PC-3 (cell line): ENCODE results near the gene PLCL1. TPM values are rescaled to one million over a fixed set of nuclear protein-coding genes. Genes with fewer than 3 reads are reported as not detected.
A peak's percentile ranks its signal among the peaks of the same experiment; 100 is the strongest.

Experiments used
- ATAC-seq: fragments of 200-7000 bp; cut with Tn5 transposase; 2 replicates; pipeline ENCODE4 v1.9.1; 2020; ENCODE audit warnings: mild to moderate bottlenecking, moderate library complexity
- BruUV-seq: library from RNA; stranded (reverse); fragments of 400-500 nt; replicated peaks from 2 replicates; lab custom pipeline; 2021; lab: Mats Ljungman, UMichigan
- CTCF ChIA-PET: fragments of 300-600 bp; sonication (Branson Sonifier 250); formaldehyde crosslinking; loops from one replicate; lab custom pipeline; 2022; ENCODE audit warnings: antibody characterized with exemption; lab: Charles Lee
- POLR2A ChIA-PET: fragments of 300-600 bp; sonication (Branson Sonifier 250); formaldehyde crosslinking; loops from one replicate; lab custom pipeline; 2022; ENCODE audit warnings: antibody characterized with exemption; ENCODE audit not compliant: unreplicated experiment; lab: Charles Lee
- DNase-seq: peaks from one replicate; pipeline ENCODE4 v3.0.0-alpha.2; 2015
- H2AFZ ChIP-seq: fragments of 300-600 bp; sonication (generic); 2 replicates; pipeline ENCODE4 v1.6.0; 2016; ENCODE audit warnings: antibody characterized with exemption, low read length
- H3F3A ChIP-seq: fragments of 300-600 bp; sonication (generic); one replicate; pipeline ENCODE4 v1.6.0; 2017; ENCODE audit warnings: antibody characterized with exemption, low read length, control low read depth, mild to moderate bottlenecking; ENCODE audit not compliant: unreplicated experiment
- H3K27ac ChIP-seq: fragments of 300-600 bp; sonication (generic); 2 replicates; pipeline ENCODE4 v1.5.1; 2016; ENCODE audit warnings: mild to moderate bottlenecking, low read length
- H3K27me3 ChIP-seq: fragments of 300-600 bp; sonication (generic); 2 replicates; pipeline ENCODE4 v1.6.1; 2016; ENCODE audit warnings: low read length, mixed read lengths
- H3K36me3 ChIP-seq: fragments of 300-600 bp; sonication (generic); 2 replicates; pipeline ENCODE4 v1.6.1; 2016; ENCODE audit warnings: low read depth, mixed run types, low read length, mixed read lengths
- H3K4me1 ChIP-seq: fragments of 300-600 bp; sonication (generic); 2 replicates; pipeline ENCODE4 v1.5.1; 2016; ENCODE audit warnings: low read length; ENCODE audit not compliant: insufficient read depth
- H3K4me2 ChIP-seq: fragments of 300-600 bp; sonication (generic); 2 replicates; pipeline ENCODE4 v1.6.0; 2016; ENCODE audit warnings: low read length
- H3K4me3 ChIP-seq: fragments of 300-600 bp; sonication (generic); 2 replicates; pipeline ENCODE4 v1.5.1; 2016; ENCODE audit warnings: mild to moderate bottlenecking, low read length, mixed read lengths
- H3K79me2 ChIP-seq: fragments of 300-600 bp; sonication (generic); 2 replicates; pipeline ENCODE4 v1.6.1; 2017; ENCODE audit warnings: low read length, mixed read lengths
- H3K9ac ChIP-seq: fragments of 300-600 bp; sonication (generic); 2 replicates; pipeline ENCODE4 v1.6.0; 2016; ENCODE audit warnings: mild to moderate bottlenecking, low read length
- H3K9me2 ChIP-seq: fragments of 300-600 bp; sonication (generic); replicated peaks from 2 replicates; pipeline ENCODE4 v1.6.1; 2016; ENCODE audit warnings: mixed run types, low read length, mixed read lengths
- H3K9me3 ChIP-seq: fragments of 300-600 bp; sonication (generic); 2 replicates; pipeline ENCODE4 v1.6.1; 2016; ENCODE audit warnings: low read length, mixed read lengths
- H4K20me1 ChIP-seq: fragments of 300-600 bp; sonication (generic); 2 replicates; pipeline ENCODE4 v1.6.1; 2016; ENCODE audit warnings: low read length, mixed read lengths
- CTCF ChIP-seq: fragments of 300-600 bp; sonication (generic); conservative IDR thresholded peaks from 2 replicates; pipeline ENCODE4 v1.5.1; 2017; ENCODE audit warnings: antibody characterized with exemption, low read depth, mild to moderate bottlenecking, low read length
- EZH2 ChIP-seq: fragments of 300-600 bp; sonication (generic); IDR thresholded peaks from one replicate; pipeline ENCODE4 v1.6.1; 2017; ENCODE audit warnings: antibody characterized with exemption, mild to moderate bottlenecking, low read length; ENCODE audit not compliant: unreplicated experiment
- EZH2phosphoT487 ChIP-seq: fragments of 300-600 bp; sonication (generic); IDR thresholded peaks from 2 replicates; pipeline ENCODE4 v1.6.1; 2018; ENCODE audit warnings: mild to moderate bottlenecking, antibody characterized with exemption, low read length, borderline replicate concordance
- intact Hi-C: fragments of 100-400 bp; cut with micrococcal nuclease; formaldehyde crosslinking; loops from 2 replicates; pipeline ENCODE4 v1.9.0; 2023
- total RNA-seq: library from RNA; depleted of rRNA; stranded (reverse); fragments of >200 nt; gene quantifications from 2 replicates; pipeline ENCODE4 v1.2.3, GENCODE V29; 2014

The PLCL1 gene
- total RNA-seq, 1 experiment from 2014 or later, result not detected

DNA sequence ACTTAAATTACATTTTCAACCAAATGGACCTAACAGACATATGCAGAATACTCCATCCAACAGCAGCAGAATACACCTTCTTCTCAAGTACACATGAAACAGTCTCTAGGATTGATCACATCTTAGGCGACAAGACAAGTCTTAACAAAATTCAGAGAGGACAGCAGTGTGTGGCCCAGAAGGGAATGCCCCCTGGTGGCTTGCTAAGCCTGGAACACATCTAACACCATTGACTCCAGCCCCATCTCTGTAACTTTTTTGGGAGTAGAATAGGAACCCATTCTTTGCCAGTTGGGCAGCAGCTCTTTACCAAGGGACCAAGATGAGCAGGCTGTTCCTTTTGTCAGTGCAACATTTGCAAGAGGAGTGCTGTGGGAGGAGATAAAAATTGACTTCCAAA lies 249.9 kb downstream of the PLCL1 start:
- Histone ChIP-seq H2AFZ (no peak overlapping the region), H3K4me2 (no peak overlapping the region), H3K27ac (no peak overlapping the region), H3K4me1 (no peaks in the 10 kb centered on the region), H3K27me3 (no peaks in the 10 kb centered on the region), H3K79me2 (no peaks in the 10 kb centered on the region), H3K9me2 (no peaks in the 10 kb centered on the region), H3K9ac (no peak overlapping the region), H4K20me1 (no peaks in the 10 kb centered on the region), H3K9me3 (no peaks in the 10 kb centered on the region), H3K4me3 (no peak overlapping the region), H3F3A (no peaks in the 10 kb centered on the region), H3K36me3 (no peaks in the 10 kb centered on the region)
- BruUV-seq, result no TSS peak
- DNase-seq, result peak; percentile 14
- ChIA-PET POLR2A (no interaction called here), CTCF (no interaction called here)
- intact Hi-C loops, result no loop called here
- TF ChIP-seq EZH2phosphoT487 (no peak), CTCF (peak; percentile 57; the same call in 1 of the 2 replicates)
- ATAC-seq, result peak; percentile 70

DNA sequence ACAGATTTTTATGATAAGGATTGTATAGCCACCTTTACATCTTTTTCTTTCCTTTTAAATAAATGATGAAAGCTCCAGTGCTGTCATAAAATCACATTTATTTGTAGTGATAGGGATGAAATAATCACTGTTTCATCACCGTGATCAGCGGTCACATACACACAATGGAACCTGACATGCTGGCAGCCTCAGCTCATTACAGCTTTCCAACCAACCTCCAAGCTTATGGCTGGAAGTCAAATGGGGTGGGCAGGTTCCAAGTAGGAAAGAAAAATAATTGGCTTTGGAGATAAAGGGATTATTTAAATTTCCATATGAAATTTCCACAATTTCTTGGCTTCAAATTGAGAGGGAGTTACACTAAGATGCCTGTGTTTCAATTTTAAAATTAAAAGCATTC lies 251.3 kb downstream of the PLCL1 start:
- Histone ChIP-seq H3K79me2 (no peaks in the 10 kb centered on the region), H3K4me3 (no peak overlapping the region), H3K27me3 (no peaks in the 10 kb centered on the region), H4K20me1 (no peaks in the 10 kb centered on the region), H3K9ac (no peak overlapping the region), H3F3A (no peaks in the 10 kb centered on the region), H3K27ac (no peak overlapping the region), H3K9me3 (no peaks in the 10 kb centered on the region), H3K4me2 (no peak overlapping the region), H2AFZ (no peak overlapping the region), H3K4me1 (no peaks in the 10 kb centered on the region), H3K36me3 (no peaks in the 10 kb centered on the region), H3K9me2 (no peaks in the 10 kb centered on the region)
- BruUV-seq, result no TSS peak
- DNase-seq (no peak), ATAC-seq (no peak)
- intact Hi-C loops, result no loop called here
- no peak for TF ChIP-seq EZH2
- no peak for TF ChIP-seq CTCF
- no peak for TF ChIP-seq EZH2phosphoT487
- POLR2A ChIA-PET, result no interaction called here
- CTCF ChIA-PET, result no interaction called here

DNA sequence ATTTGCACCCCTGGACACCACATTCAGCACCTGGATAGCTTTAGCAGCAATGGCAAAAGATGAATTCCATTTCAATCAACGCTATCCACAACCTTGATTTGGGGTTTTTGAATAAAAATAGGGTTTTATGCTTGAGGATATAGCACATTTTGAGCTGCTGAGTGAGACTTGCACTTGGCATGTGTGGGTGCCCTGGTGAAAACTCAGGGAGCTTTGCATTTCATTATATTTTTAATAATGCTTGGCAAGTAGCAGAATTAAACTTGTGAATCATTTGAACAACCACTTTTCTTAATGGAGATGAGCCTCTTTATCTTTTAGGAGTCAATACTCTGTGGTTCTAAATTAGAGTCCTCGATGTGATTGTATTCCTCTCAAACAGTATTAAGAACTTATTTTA lies 252.4 kb downstream of the PLCL1 start:
- H3K4me1 ChIP-seq, result no peaks in the 10 kb centered on the region
- H4K20me1 ChIP-seq, result no peaks in the 10 kb centered on the region
- ChIA-PET POLR2A (no interaction called here), CTCF (no interaction called here)
- BruUV-seq, result no TSS peak
- DNase-seq, result no peak
- no peaks in the 10 kb centered on the region for H3K9me3 ChIP-seq
- no peak overlapping the region for H3K4me3 ChIP-seq
- no peaks in the 10 kb centered on the region for H3K79me2 ChIP-seq
- no peaks in the 10 kb centered on the region for H3K9me2 ChIP-seq
- no peaks in the 10 kb centered on the region for H3K36me3 ChIP-seq
- H3K27ac ChIP-seq, result no peak overlapping the region
- H3K9ac ChIP-seq, result no peak overlapping the region
- H3K4me2 ChIP-seq, result no peak overlapping the region
- no peaks in the 10 kb centered on the region for H3F3A ChIP-seq
- no peaks in the 10 kb centered on the region for H3K27me3 ChIP-seq
- TF ChIP-seq CTCF (no peak), EZH2phosphoT487 (no peak), EZH2 (no peak)
- ATAC-seq, result no peak
- intact Hi-C loops, result no loop called here
- no peak overlapping the region for H2AFZ ChIP-seq
